NCI-H1436 treated with DMSO at 0.1 percent for 48 hours (cell line): ENCODE results near the gene CAPZB.

Experiments
- DNase-seq: peaks from one replicate; lab custom pipeline; 2025; lab: John Stamatoyannopoulos, UW

CAPZB gene

GRCh38 chr1:19429611-19430010 is 55.7 kb downstream of the CAPZB start:
- DNase-seq, result no peak

- DNase-seq, result no peak
Measured at GRCh38 chr1:19427087-19427781, 58.1 kb downstream of the CAPZB start.

GRCh38 chr1:19426294-19427086 is 58.8 kb downstream of the CAPZB start:
- no peak for DNase-seq

GRCh38 chr1:19425646-19426239 is 59.6 kb downstream of the CAPZB start:
- no peak for DNase-seq

GRCh38 chr1:19424651-19425570 is 60.4 kb downstream of the CAPZB start:
- DNase-seq, result no peak

GRCh38 chr1:19423130-19423529 is 62.2 kb downstream of the CAPZB start:
- no peak for DNase-seq

- no peak for DNase-seq
Measured at GRCh38 chr1:19421365-19421764, 64.0 kb downstream of the CAPZB start.

GRCh38 chr1:19420606-19421005 is 64.7 kb downstream of the CAPZB start:
- no peak for DNase-seq

GRCh38 chr1:19419691-19420090 is 65.6 kb downstream of the CAPZB start:
- no peak for DNase-seq

- no peak for DNase-seq
Measured at GRCh38 chr1:19418503-19418971, 66.8 kb downstream of the CAPZB start.

GRCh38 chr1:19416921-19417470 is 68.3 kb downstream of the CAPZB start:
- no peak for DNase-seq

- no peak for DNase-seq
Measured at GRCh38 chr1:19416145-19416544, 69.2 kb downstream of the CAPZB start.

- DNase-seq, result no peak
Measured at GRCh38 chr1:19414515-19415121, 70.7 kb downstream of the CAPZB start.

GRCh38 chr1:19413999-19414398 is 71.3 kb downstream of the CAPZB start:
- DNase-seq, result no peak

- no peak for DNase-seq
Measured at GRCh38 chr1:19412654-19413053, 72.7 kb downstream of the CAPZB start.

GRCh38 chr1:19411612-19412011 is 73.7 kb downstream of the CAPZB start:
- DNase-seq, result no peak

- DNase-seq, result no peak
Measured at GRCh38 chr1:19410393-19410792, 74.9 kb downstream of the CAPZB start.

- DNase-seq, result no peak
Measured at GRCh38 chr1:19409477-19410341, 75.6 kb downstream of the CAPZB start.

GRCh38 chr1:19407494-19408096 is 77.7 kb downstream of the CAPZB start:
- no peak for DNase-seq

GRCh38 chr1:19406680-19407079 is 78.7 kb downstream of the CAPZB start:
- no peak for DNase-seq
